Measurements from ENCODE around the gene HOOK1. TPM values are rescaled to one million over a fixed set of nuclear protein-coding genes. Genes with fewer than 3 reads are reported as not detected.
A peak's percentile ranks its signal among the peaks of the same experiment; 100 is the strongest.

The HOOK1 gene
- total and polyA plus RNA-seq, 7 donors = under 0.01 to 31.4 (median 7.5) TPM; not detected in 1

GRCh38 chr1:59880735-59881134 lies 66.0 kb downstream of the HOOK1 start:
- Histone ChIP-seq H3K9me3 (peaks cover 0 to 8% (median 2%) of the 10 kb centered on the region in 4 donors), H3K27ac (no peak overlapping the region), H3K27me3 (no peaks in the 10 kb centered on the region), H3K36me3 (no peaks in the 10 kb centered on the region), H3K4me1 (no peaks in the 10 kb centered on the region), H3K4me3 (no peak overlapping the region)
- intact Hi-C loops (cut with DNase I) = loop anchor here (5.0 kb wide), 1 partner anchor 67 kb away; no protein-coding TSS in a partner anchor
- no peak for TF ChIP-seq POLR2A (IDR thresholded peaks at IDR 0.05)
- no peak for TF ChIP-seq EP300 (IDR thresholded peaks at IDR 0.05)
- TF ChIP-seq, protein P1, sequence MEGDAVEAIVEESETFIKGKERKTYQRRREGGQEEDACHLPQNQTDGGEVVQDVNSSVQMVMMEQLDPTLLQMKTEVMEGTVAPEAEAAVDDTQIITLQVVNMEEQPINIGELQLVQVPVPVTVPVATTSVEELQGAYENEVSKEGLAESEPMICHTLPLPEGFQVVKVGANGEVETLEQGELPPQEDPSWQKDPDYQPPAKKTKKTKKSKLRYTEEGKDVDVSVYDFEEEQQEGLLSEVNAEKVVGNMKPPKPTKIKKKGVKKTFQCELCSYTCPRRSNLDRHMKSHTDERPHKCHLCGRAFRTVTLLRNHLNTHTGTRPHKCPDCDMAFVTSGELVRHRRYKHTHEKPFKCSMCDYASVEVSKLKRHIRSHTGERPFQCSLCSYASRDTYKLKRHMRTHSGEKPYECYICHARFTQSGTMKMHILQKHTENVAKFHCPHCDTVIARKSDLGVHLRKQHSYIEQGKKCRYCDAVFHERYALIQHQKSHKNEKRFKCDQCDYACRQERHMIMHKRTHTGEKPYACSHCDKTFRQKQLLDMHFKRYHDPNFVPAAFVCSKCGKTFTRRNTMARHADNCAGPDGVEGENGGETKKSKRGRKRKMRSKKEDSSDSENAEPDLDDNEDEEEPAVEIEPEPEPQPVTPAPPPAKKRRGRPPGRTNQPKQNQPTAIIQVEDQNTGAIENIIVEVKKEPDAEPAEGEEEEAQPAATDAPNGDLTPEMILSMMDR (IDR thresholded peaks at IDR 0.05) = no peak
- no peak for TF ChIP-seq POLR2AphosphoS5 (IDR thresholded peaks at IDR 0.05)
- no peak for DNase-seq
- WGBS, 2 donors = 85 to 87% methylated on average over 2 of the region's 2 CpGs

- H3K4me1 ChIP-seq = no peaks in the 10 kb centered on the region
- no peaks in the 10 kb centered on the region for H3K9me3 ChIP-seq
- H3K27me3 ChIP-seq = no peaks in the 10 kb centered on the region
- 44 to 62% methylated on average over 3 of the region's 3 CpGs for WGBS, 2 donors
- no peak overlapping the region for H3K27ac ChIP-seq
- intact Hi-C loops (cut with DNase I) = no loop called here
- H3K4me3 ChIP-seq = no peak overlapping the region
- no peak for TF ChIP-seq POLR2AphosphoS5 (IDR thresholded peaks at IDR 0.05)
- TF ChIP-seq POLR2A (IDR thresholded peaks at IDR 0.05) = no peak
- TF ChIP-seq EP300 (IDR thresholded peaks at IDR 0.05) = no peak
- TF ChIP-seq, protein P1 (IDR thresholded peaks at IDR 0.05) = no peak
- H3K36me3 ChIP-seq = no peaks in the 10 kb centered on the region
- DNase-seq = no peak
Measured at GRCh38 chr1:59885160-59885832, 70.5 kb downstream of the HOOK1 start.

GRCh38 chr1:59892841-59893811 lies 78.4 kb downstream of the HOOK1 start:
- DNase-seq = no peak
- 15 to 54% methylated on average over 7 of the region's 7 CpGs for WGBS, 2 donors
- no peak for TF ChIP-seq EP300 (IDR thresholded peaks at IDR 0.05)
- TF ChIP-seq POLR2A (IDR thresholded peaks at IDR 0.05) = no peak
- no peak for TF ChIP-seq POLR2AphosphoS5 (IDR thresholded peaks at IDR 0.05)
- TF ChIP-seq, protein P1 (IDR thresholded peaks at IDR 0.05) = no peak
- H3K9me3 ChIP-seq = no peaks in the 10 kb centered on the region
- H3K27me3 ChIP-seq = no peaks in the 10 kb centered on the region
- H3K4me1 ChIP-seq = no peaks in the 10 kb centered on the region
- no peaks in the 10 kb centered on the region for H3K36me3 ChIP-seq
- intact Hi-C loops (cut with DNase I) = no loop called here
- H3K27ac ChIP-seq = peak overlapping the region in 1 of 4 donors; percentile 7
- H3K4me3 ChIP-seq = no peak overlapping the region

DNA sequence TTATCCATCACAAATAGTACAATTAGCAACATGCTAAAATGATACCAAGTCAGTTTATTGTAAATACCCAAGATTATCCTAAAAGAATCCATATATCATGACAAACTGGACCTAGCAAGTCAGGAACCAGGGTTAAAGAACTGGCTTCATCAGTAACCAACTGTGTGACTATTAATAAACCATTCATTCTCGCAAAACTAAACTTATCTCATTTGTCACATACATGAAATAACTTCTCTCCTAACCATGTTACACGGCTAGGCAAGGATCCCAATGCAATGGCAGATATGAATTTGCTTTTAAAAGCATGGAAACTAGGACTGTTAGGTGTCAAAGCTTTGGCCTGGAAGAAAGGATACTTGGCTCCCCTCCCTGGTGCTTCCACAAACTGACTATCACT lies 82.4 kb downstream of the HOOK1 start:
- no peak for DNase-seq
- Histone ChIP-seq H3K9me3 (no peaks in the 10 kb centered on the region), H3K4me1 (no peaks in the 10 kb centered on the region), H3K4me3 (no peak overlapping the region), H3K27ac (no peak overlapping the region), H3K27me3 (no peaks in the 10 kb centered on the region), H3K36me3 (no peaks in the 10 kb centered on the region)
- TF ChIP-seq POLR2A (IDR thresholded peaks at IDR 0.05) (no peak), EP300 (IDR thresholded peaks at IDR 0.05) (no peak), POLR2AphosphoS5 (IDR thresholded peaks at IDR 0.05) (no peak)
- TF ChIP-seq, protein P1 (IDR thresholded peaks at IDR 0.05) = no peak
- intact Hi-C loops (cut with DNase I) = no loop called here
- 88 to 91% methylated on average over 2 of the region's 2 CpGs for WGBS, 2 donors
